PC-9 (cell line): ENCODE measurements around the gene SNCAIP. TPM values are rescaled to one million over a fixed set of nuclear protein-coding genes. Genes with fewer than 3 reads are reported as not detected.

Experiments used
- BruUV-seq: library from RNA; stranded (reverse); fragments of 400-500 nt; replicated peaks from 2 replicates; lab custom pipeline; 2021; lab: Mats Ljungman, UMichigan
- CTCF ChIA-PET: fragments of 300-600 bp; sonication (Branson Sonifier 250); formaldehyde crosslinking; loops from one replicate; lab custom pipeline; 2022; ENCODE audit warnings: antibody characterized with exemption; lab: Charles Lee
- POLR2A ChIA-PET: fragments of 300-600 bp; sonication (Branson Sonifier 250); formaldehyde crosslinking; loops from one replicate; lab custom pipeline; 2022; ENCODE audit warnings: antibody characterized with exemption; ENCODE audit not compliant: unreplicated experiment; lab: Charles Lee
- DNase-seq, 2 experiments: peaks; one replicate each; pipeline versions ENCODE4 v3.0.0 to v3.0.0-alpha.2; 2015 to 2022; ENCODE audit warnings: mixed read lengths in 1 of 2
- H2AFZ ChIP-seq: fragments of 200-600 bp; sonication (generic); 2 replicates; pipeline ENCODE4 v1.8.1; 2017; ENCODE audit warnings: antibody characterized with exemption
- H3F3A ChIP-seq: fragments of 200-600 bp; sonication (generic); 2 replicates; pipeline ENCODE4 v1.8.1; 2017; ENCODE audit warnings: antibody characterized with exemption, mild to moderate bottlenecking, low read depth; ENCODE audit not compliant: insufficient read depth
- H3K27ac ChIP-seq: fragments of 200-600 bp; sonication (generic); 2 replicates; pipeline ENCODE4 v1.6.1; 2016; ENCODE audit warnings: mixed run types
- H3K27me3 ChIP-seq: fragments of 200-600 bp; sonication (generic); 2 replicates; pipeline ENCODE4 v1.6.1; 2016; ENCODE audit warnings: low read depth, mixed run types; ENCODE audit not compliant: insufficient read depth
- H3K36me3 ChIP-seq: fragments of 200-600 bp; sonication (generic); 2 replicates; pipeline ENCODE4 v1.6.1; 2016; ENCODE audit warnings: low read depth, mixed run types
- H3K4me1 ChIP-seq: fragments of 200-600 bp; sonication (generic); replicated peaks from 2 replicates; pipeline ENCODE4 v1.6.1; 2016; ENCODE audit warnings: mixed run types; ENCODE audit not compliant: insufficient read depth
- H3K4me2 ChIP-seq: fragments of 200-600 bp; sonication (generic); 2 replicates; pipeline ENCODE4 v1.6.1; 2017; ENCODE audit warnings: mixed run types
- H3K4me3 ChIP-seq: fragments of 200-600 bp; sonication (generic); 2 replicates; pipeline ENCODE4 v1.6.1; 2016; ENCODE audit warnings: mixed run types
- H3K79me2 ChIP-seq: fragments of 200-600 bp; sonication (generic); 2 replicates; pipeline ENCODE4 v1.6.1; 2017; ENCODE audit warnings: low read depth, mixed run types
- H3K9me2 ChIP-seq: fragments of 200-600 bp; sonication (generic); 2 replicates; pipeline ENCODE4 v1.8.1; 2017; ENCODE audit warnings: mild to moderate bottlenecking; ENCODE audit not compliant: insufficient read depth
- H3K9me3 ChIP-seq: fragments of 200-600 bp; sonication (generic); 2 replicates; pipeline ENCODE4 v1.8.1; 2016; ENCODE audit warnings: low read depth; ENCODE audit not compliant: insufficient read depth
- H4K20me1 ChIP-seq: fragments of 200-600 bp; sonication (generic); 2 replicates; pipeline ENCODE4 v1.8.1; 2017; ENCODE audit not compliant: insufficient read depth
- EZH2 ChIP-seq: fragments of 200-600 bp; sonication (generic); IDR thresholded peaks from 2 replicates; pipeline ENCODE4 v1.8.0; 2017; ENCODE audit warnings: antibody characterized with exemption, low read depth
- intact Hi-C: fragments of 100-400 bp; cut with micrococcal nuclease; formaldehyde crosslinking; loops from one replicate; pipeline ENCODE4 v1.10.0; 2022; ENCODE audit not compliant: unreplicated experiment
- total RNA-seq: library from RNA; stranded (reverse); gene quantifications from 2 replicates; pipeline ENCODE4 v1.2.3, GENCODE V29; 2021
- TF ChIP-seq, protein P1 (sequence below): fragments of 200-600 bp; sonication (generic); conservative IDR thresholded peaks from 2 replicates; pipeline ENCODE4 v1.6.1; 2017; ENCODE audit warnings: mixed run types, antibody characterized with exemption, mild to moderate bottlenecking, moderate library complexity

The SNCAIP gene
- total RNA-seq, 1 experiment from 2014 or later, result not detected

DNA sequence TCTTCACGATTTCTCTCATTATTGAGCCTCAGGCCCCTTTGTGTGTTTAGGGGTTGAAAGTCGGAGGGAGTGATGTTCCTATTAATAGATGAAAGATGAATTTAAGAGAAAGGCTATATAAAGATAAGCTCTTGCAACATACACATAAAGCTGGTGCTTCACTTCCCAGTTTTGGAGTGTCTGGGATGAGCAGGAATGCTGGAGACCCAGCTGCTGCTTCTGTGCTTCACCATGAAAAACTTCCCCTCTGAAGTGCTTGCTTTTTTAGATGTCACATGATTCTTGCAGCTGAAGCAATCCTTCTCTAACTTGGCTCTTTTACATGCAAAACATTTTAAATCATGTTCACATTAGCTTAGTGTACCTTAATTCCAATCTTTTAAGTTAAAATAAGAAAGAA is 19.7 kb upstream of the SNCAIP start:
- H3K27ac ChIP-seq, result no peak overlapping the region
- H3K36me3 ChIP-seq, result no peaks in the 10 kb centered on the region
- no TSS peak for BruUV-seq
- intact Hi-C loops, result no loop called here
- no peaks in the 10 kb centered on the region for H3K4me1 ChIP-seq
- H3F3A ChIP-seq, result no peaks in the 10 kb centered on the region
- CTCF ChIA-PET, result no interaction called here
- no peaks in the 10 kb centered on the region for H3K79me2 ChIP-seq
- no peak overlapping the region for H2AFZ ChIP-seq
- no peaks in the 10 kb centered on the region for H3K9me2 ChIP-seq
- TF ChIP-seq EZH2, result no peak
- TF ChIP-seq, protein P1, sequence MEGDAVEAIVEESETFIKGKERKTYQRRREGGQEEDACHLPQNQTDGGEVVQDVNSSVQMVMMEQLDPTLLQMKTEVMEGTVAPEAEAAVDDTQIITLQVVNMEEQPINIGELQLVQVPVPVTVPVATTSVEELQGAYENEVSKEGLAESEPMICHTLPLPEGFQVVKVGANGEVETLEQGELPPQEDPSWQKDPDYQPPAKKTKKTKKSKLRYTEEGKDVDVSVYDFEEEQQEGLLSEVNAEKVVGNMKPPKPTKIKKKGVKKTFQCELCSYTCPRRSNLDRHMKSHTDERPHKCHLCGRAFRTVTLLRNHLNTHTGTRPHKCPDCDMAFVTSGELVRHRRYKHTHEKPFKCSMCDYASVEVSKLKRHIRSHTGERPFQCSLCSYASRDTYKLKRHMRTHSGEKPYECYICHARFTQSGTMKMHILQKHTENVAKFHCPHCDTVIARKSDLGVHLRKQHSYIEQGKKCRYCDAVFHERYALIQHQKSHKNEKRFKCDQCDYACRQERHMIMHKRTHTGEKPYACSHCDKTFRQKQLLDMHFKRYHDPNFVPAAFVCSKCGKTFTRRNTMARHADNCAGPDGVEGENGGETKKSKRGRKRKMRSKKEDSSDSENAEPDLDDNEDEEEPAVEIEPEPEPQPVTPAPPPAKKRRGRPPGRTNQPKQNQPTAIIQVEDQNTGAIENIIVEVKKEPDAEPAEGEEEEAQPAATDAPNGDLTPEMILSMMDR, result no peak
- H3K9me3 ChIP-seq, result no peaks in the 10 kb centered on the region
- no peak for DNase-seq
- no peak overlapping the region for H3K4me3 ChIP-seq
- no peak overlapping the region for H3K4me2 ChIP-seq
- POLR2A ChIA-PET, result no interaction called here
- H4K20me1 ChIP-seq, result no peaks in the 10 kb centered on the region
- no peaks in the 10 kb centered on the region for H3K27me3 ChIP-seq

DNA sequence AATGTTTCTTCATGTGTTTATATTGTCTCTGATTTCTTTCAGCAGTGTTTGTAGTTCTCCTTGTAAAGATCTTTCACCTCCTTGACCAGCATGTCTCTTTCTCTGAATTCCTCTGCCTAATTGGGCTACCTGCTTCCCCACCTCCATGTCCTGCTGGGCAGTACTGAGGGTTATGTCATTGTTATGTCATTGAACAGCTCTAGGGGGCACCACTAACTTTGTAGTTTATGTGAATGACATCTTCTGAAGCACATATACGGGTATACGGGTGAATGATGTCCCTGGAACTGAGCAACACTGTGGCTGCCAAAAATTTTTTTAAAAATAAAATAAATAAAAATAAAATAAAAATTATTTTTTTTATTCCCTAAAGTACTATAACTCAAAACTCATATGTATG is 16.9 kb upstream of the SNCAIP start:
- H3K79me2 ChIP-seq, result no peaks in the 10 kb centered on the region
- H3K36me3 ChIP-seq, result no peaks in the 10 kb centered on the region
- DNase-seq, result no peak
- ChIA-PET CTCF (no interaction called here), POLR2A (no interaction called here)
- no peak overlapping the region for H3K4me2 ChIP-seq
- no peaks in the 10 kb centered on the region for H3K9me3 ChIP-seq
- no peak overlapping the region for H2AFZ ChIP-seq
- no peaks in the 10 kb centered on the region for H4K20me1 ChIP-seq
- H3K4me3 ChIP-seq, result no peak overlapping the region
- no peak overlapping the region for H3K27ac ChIP-seq
- H3K4me1 ChIP-seq, result no peaks in the 10 kb centered on the region
- H3F3A ChIP-seq, result no peaks in the 10 kb centered on the region
- intact Hi-C loops, result no loop called here
- TF ChIP-seq, protein P1, result no peak
- TF ChIP-seq EZH2, result no peak
- BruUV-seq, result no TSS peak
- H3K27me3 ChIP-seq, result no peaks in the 10 kb centered on the region
- H3K9me2 ChIP-seq, result no peaks in the 10 kb centered on the region

DNA sequence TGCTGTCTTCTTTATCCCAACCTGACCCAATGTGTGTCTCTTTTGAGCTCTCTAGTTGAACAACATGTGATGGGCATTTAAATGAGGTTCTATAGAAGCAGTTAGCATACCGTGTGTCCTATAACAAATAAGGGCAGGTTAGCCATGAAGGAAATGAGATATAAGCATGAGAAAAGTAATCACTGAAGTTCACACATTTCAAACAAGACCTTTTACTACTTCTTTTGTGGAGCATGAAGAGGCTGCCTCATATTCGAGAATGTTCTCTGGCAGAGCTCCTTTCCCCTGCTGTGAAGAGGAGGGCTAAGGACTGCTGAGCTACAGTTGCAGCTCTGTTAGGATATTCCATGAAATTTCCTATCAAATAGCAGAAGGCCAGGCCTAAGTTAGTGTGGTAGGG is 15.2 kb upstream of the SNCAIP start:
- Histone ChIP-seq H3F3A (no peaks in the 10 kb centered on the region), H3K27me3 (no peaks in the 10 kb centered on the region), H2AFZ (no peak overlapping the region), H4K20me1 (no peaks in the 10 kb centered on the region), H3K9me3 (no peaks in the 10 kb centered on the region), H3K27ac (no peak overlapping the region), H3K79me2 (no peaks in the 10 kb centered on the region), H3K4me3 (no peak overlapping the region), H3K4me1 (no peaks in the 10 kb centered on the region), H3K9me2 (no peaks in the 10 kb centered on the region), H3K4me2 (no peak overlapping the region), H3K36me3 (no peaks in the 10 kb centered on the region)
- no peak for TF ChIP-seq EZH2
- TF ChIP-seq, protein P1, result no peak
- no peak for DNase-seq
- intact Hi-C loops, result no loop called here
- ChIA-PET CTCF (no interaction called here), POLR2A (no interaction called here)
- no TSS peak for BruUV-seq
